Neural progenitor cell (in vitro differentiated cells): Measurements from ENCODE around the gene PIAS3.

Experiments used
- CTCF ChIP-seq: fragments of 200-600 bp; sonication (generic); IDR thresholded peaks from 2 replicates; pipeline ENCODE4 v1.5.1; 2017; ENCODE audit warnings: antibody characterized with exemption, mild to moderate bottlenecking
- EZH2 ChIP-seq: fragments of 200-600 bp; sonication (generic); IDR thresholded peaks from 2 replicates; pipeline ENCODE4 v1.6.1; 2017; ENCODE audit warnings: antibody characterized with exemption, mild to moderate bottlenecking, moderate library complexity
- EZH2phosphoT487 ChIP-seq: fragments of 200-600 bp; sonication (generic); IDR thresholded peaks from 2 replicates; pipeline ENCODE4 v1.6.1; 2017; ENCODE audit warnings: antibody characterized with exemption

GRCh38 chr1:145889722-145890121 lies 30.8 kb upstream of the PIAS3 start:
- TF ChIP-seq CTCF (no peak), EZH2 (no peak), EZH2phosphoT487 (no peak)
